ENCODE measurements around the gene PTGES3L.

The PTGES3L gene

GRCh38 chr17:42969001-42969581 lies 10.8 kb downstream of the PTGES3L start:
- DNase-seq (ENCODE audit: insufficient read length, low spot score) (no peak), FAIRE-seq (no peak)
- TF ChIP-seq, protein P1, sequence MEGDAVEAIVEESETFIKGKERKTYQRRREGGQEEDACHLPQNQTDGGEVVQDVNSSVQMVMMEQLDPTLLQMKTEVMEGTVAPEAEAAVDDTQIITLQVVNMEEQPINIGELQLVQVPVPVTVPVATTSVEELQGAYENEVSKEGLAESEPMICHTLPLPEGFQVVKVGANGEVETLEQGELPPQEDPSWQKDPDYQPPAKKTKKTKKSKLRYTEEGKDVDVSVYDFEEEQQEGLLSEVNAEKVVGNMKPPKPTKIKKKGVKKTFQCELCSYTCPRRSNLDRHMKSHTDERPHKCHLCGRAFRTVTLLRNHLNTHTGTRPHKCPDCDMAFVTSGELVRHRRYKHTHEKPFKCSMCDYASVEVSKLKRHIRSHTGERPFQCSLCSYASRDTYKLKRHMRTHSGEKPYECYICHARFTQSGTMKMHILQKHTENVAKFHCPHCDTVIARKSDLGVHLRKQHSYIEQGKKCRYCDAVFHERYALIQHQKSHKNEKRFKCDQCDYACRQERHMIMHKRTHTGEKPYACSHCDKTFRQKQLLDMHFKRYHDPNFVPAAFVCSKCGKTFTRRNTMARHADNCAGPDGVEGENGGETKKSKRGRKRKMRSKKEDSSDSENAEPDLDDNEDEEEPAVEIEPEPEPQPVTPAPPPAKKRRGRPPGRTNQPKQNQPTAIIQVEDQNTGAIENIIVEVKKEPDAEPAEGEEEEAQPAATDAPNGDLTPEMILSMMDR (IDR thresholded peaks at IDR 0.05; ENCODE audit: insufficient read depth, missing control alignments), result no peak

- TF ChIP-seq, protein P1 (IDR thresholded peaks at IDR 0.05; ENCODE audit: insufficient read depth, missing control alignments), result no peak
- DNase-seq (ENCODE audit: insufficient read length, low spot score) (no peak), FAIRE-seq (no peak)
These were observed 12.0 kb downstream of the PTGES3L start for GRCh38 chr17:42967925-42968324.

- TF ChIP-seq, protein P1 (IDR thresholded peaks at IDR 0.05; ENCODE audit: insufficient read depth, missing control alignments), result no peak
- DNase-seq (ENCODE audit: insufficient read length, low spot score) (peak; percentile 69), FAIRE-seq (no peak)
These were observed 15.5 kb downstream of the PTGES3L start, which contains the start of gene AARSD1 for GRCh38 chr17:42964161-42964932. TSS of gene AARSD1 (minus strand) at chr17:42964454. CDS start at chr17:42964440, 14 bp downstream.

DNA sequence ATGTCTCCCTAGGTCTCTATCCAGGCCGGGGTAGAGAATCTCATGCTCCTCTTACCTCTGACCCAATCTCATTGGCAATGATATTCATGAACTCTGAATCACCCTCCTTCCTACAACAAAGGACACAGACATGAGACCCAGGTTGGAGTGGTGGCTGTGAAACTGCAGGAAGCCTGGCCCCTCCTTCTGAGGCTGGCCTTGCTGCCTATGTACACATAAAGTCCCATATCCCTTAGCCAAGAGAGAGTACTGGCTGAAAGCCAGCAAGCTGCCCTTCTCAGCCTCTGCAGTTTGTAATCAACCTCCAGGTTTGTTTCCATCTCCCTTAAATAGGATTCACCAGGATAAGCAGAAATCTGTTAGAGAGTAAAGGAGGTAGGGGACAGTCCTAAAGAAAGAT lies 26.2 kb downstream of the PTGES3L start:
- FAIRE-seq, result no peak
- TF ChIP-seq, protein P1 (IDR thresholded peaks at IDR 0.05; ENCODE audit: insufficient read depth, missing control alignments), result no peak
- no peak for DNase-seq (ENCODE audit: insufficient read length, low spot score)

GRCh38 chr17:42950044-42950783 lies 29.7 kb downstream of the PTGES3L start:
- TF ChIP-seq, protein P1 (IDR thresholded peaks at IDR 0.05; ENCODE audit: insufficient read depth, missing control alignments), result no peak
- FAIRE-seq (no peak), DNase-seq (ENCODE audit: insufficient read length, low spot score) (no peak)

GRCh38 chr17:42946812-42947211 lies 33.1 kb downstream of the PTGES3L start:
- TF ChIP-seq, protein P1 (IDR thresholded peaks at IDR 0.05; ENCODE audit: insufficient read depth, missing control alignments), result no peak
- FAIRE-seq, result no peak
- no peak for DNase-seq (ENCODE audit: insufficient read length, low spot score)
